HG03108 (cell line): ENCODE data around the gene PDE3A.
"Not testable (repeated sequence)": the region's sequence is repeated elsewhere in the genome, so short reads cannot be mapped to it uniquely, and the experiment has no call there.

Experiments used
- ATAC-seq: cut with Tn5 transposase; IDR thresholded peaks from one replicate; pipeline ENCODE4 v1.9.1; 2021; ENCODE audit warnings: moderate library complexity; ENCODE audit not compliant: unreplicated experiment

The PDE3A gene

GRCh38 chr12:20368114-20368650 lies at the start of gene PDE3A:
PDE3A (plus strand) TSS chr12:20368537; CDS start chr12:20369285, 748 bp downstream.
- ATAC-seq = no peak

GRCh38 chr12:20319366-20319765 lies 49.0 kb upstream of the PDE3A start:
- no peak for ATAC-seq

GRCh38 chr12:20320552-20320951 lies 47.8 kb upstream of the PDE3A start:
- ATAC-seq = no peak

GRCh38 chr12:20330826-20331505 lies 37.4 kb upstream of the PDE3A start:
- ATAC-seq = not testable (repeated sequence)

GRCh38 chr12:20339060-20339459 lies 29.3 kb upstream of the PDE3A start:
- no peak for ATAC-seq

GRCh38 chr12:20342111-20342510 lies 26.2 kb upstream of the PDE3A start:
- ATAC-seq = no peak

- no peak for ATAC-seq
Measured at GRCh38 chr12:20345866-20346265, 22.5 kb upstream of the PDE3A start.

- no peak for ATAC-seq
Measured at GRCh38 chr12:20350026-20350425, 18.3 kb upstream of the PDE3A start.

GRCh38 chr12:20350495-20350894 lies 17.8 kb upstream of the PDE3A start:
- ATAC-seq = no peak

GRCh38 chr12:20351406-20351805 lies 16.9 kb upstream of the PDE3A start:
- ATAC-seq = no peak

GRCh38 chr12:20356048-20356447 lies 12.3 kb upstream of the PDE3A start:
- ATAC-seq = no peak

- no peak for ATAC-seq
Measured at GRCh38 chr12:20360407-20360806, 7.9 kb upstream of the PDE3A start.

GRCh38 chr12:20361416-20361815 lies 6.9 kb upstream of the PDE3A start:
- no peak for ATAC-seq

- no peak for ATAC-seq
Measured at GRCh38 chr12:20364501-20364900, 3.8 kb upstream of the PDE3A start.

- ATAC-seq = no peak
Measured at GRCh38 chr12:20366776-20367409, 1.4 kb upstream of the PDE3A start.

GRCh38 chr12:20367583-20368113 lies 689 bp upstream of the PDE3A start:
- no peak for ATAC-seq

GRCh38 chr12:20368651-20369304 lies 441 bp downstream of the PDE3A start:
- ATAC-seq = no peak

GRCh38 chr12:20369305-20370013 lies 1.1 kb downstream of the PDE3A start:
- ATAC-seq = no peak

GRCh38 chr12:20370014-20370386 lies 1.7 kb downstream of the PDE3A start:
- ATAC-seq = no peak

GRCh38 chr12:20370866-20371519 lies 2.7 kb downstream of the PDE3A start:
- ATAC-seq = no peak
